MCF 10A (cell line): ENCODE data around the gene SLC22A7. TPM values are rescaled to one million over a fixed set of nuclear protein-coding genes. Genes with fewer than 3 reads are reported as not detected.

Experiments used
- BruUV-seq: library from RNA; stranded (reverse); fragments of 400-500 nt; replicated peaks from 2 replicates; lab custom pipeline; 2021; lab: Mats Ljungman, UMichigan
- CTCF ChIA-PET: fragments of 300-600 bp; sonication (Branson Sonifier 250); formaldehyde crosslinking; extraction: SDS; loops from one replicate; lab custom pipeline; 2021; ENCODE audit warnings: antibody characterized with exemption, inconsistent platforms; lab: Yijun Ruan, JAX
- POLR2A ChIA-PET: fragments of 300-600, 350-650 bp; sonication (Branson Sonifier 250); formaldehyde crosslinking; extraction: SDS; loops from one replicate; lab custom pipeline; 2020; ENCODE audit warnings: antibody characterized with exemption, inconsistent platforms; lab: Yijun Ruan, JAX
- DNase-seq: peaks from one replicate; pipeline ENCODE4 v3.0.0-alpha.2; 2018; ENCODE audit not compliant: unreplicated experiment
- H3K27ac Mint-ChIP-seq: one replicate; pipeline ENCODE4 v1.8.0; 2022; ENCODE audit warnings: mild to moderate bottlenecking, low read depth, mixed read lengths; ENCODE audit not compliant: unreplicated experiment
- H3K27me3 Mint-ChIP-seq: one replicate; pipeline ENCODE4 v1.8.0; 2022; ENCODE audit warnings: mixed read lengths; ENCODE audit not compliant: insufficient read depth, unreplicated experiment
- H3K36me3 Mint-ChIP-seq: one replicate; pipeline ENCODE4 v1.8.0; 2022; ENCODE audit warnings: mild to moderate bottlenecking, moderate library complexity, mixed read lengths; ENCODE audit not compliant: insufficient read depth, unreplicated experiment
- H3K4me1 Mint-ChIP-seq: one replicate; pipeline ENCODE4 v1.8.0; 2022; ENCODE audit warnings: mixed read lengths; ENCODE audit not compliant: insufficient read depth, unreplicated experiment
- H3K4me3 Mint-ChIP-seq: one replicate; pipeline ENCODE4 v1.8.0; 2022; ENCODE audit warnings: mild to moderate bottlenecking, moderate library complexity, mixed read lengths; ENCODE audit not compliant: unreplicated experiment
- H3K9me3 Mint-ChIP-seq: one replicate; pipeline ENCODE4 v1.8.0; 2022; ENCODE audit warnings: mixed read lengths; ENCODE audit not compliant: unreplicated experiment
- intact Hi-C: fragments of 100-400 bp; cut with micrococcal nuclease; formaldehyde crosslinking; loops from 2 replicates; pipeline ENCODE4 v1.14.1; 2022
- total RNA-seq: library from RNA; stranded (reverse); gene quantifications from 2 replicates; pipeline ENCODE4 v1.2.3, GENCODE V29; 2022
- TF ChIP-seq, protein P1 (sequence below): fragments of 200-600 bp; IDR thresholded peaks from one replicate; pipeline ENCODE4 v1.8.0; 2022; ENCODE audit warnings: antibody characterized with exemption, mild to moderate bottlenecking; ENCODE audit not compliant: unreplicated experiment

Gene SLC22A7
- total RNA-seq, 1 experiment from 2014 or later = not detected

DNA sequence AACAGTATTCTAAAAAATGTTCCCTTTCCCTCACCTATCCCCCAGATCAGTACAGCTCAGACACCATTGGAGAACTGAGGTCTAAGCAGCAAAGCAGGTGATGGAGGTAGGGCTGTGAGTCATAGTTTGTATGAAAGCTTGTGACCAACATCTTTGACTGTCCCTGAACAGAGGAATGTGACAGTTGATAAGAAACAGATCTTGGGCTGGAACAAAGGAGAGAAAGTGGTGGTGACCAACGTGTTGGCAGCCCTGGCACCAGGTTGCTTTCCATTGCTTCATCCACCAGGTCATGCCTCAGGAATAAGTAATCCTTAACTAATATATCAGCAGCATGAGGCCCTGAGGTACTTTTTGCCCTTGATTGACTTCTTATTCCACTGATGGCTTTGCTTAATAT lies 30.5 kb downstream of the SLC22A7 start:
- ChIA-PET POLR2A (interaction anchor here (0.7 kb wide), 1 partner anchor 15 kb away, joined by 3 read pairs; no protein-coding TSS in a partner anchor), CTCF (interaction anchor here (1.4 kb wide), 1 partner anchor 10 kb away, joined by 7 read pairs; no protein-coding TSS in a partner anchor)
- DNase-seq = no peak
- Mint-ChIP-seq H3K36me3 (peaks cover 6% of the 10 kb centered on the region), H3K4me3 (no peak overlapping the region), H3K9me3 (no peaks in the 10 kb centered on the region), H3K27ac (no peak overlapping the region), H3K4me1 (no peaks in the 10 kb centered on the region), H3K27me3 (no peaks in the 10 kb centered on the region)
- intact Hi-C loops = no loop called here
- no TSS peak for BruUV-seq
- TF ChIP-seq, protein P1, sequence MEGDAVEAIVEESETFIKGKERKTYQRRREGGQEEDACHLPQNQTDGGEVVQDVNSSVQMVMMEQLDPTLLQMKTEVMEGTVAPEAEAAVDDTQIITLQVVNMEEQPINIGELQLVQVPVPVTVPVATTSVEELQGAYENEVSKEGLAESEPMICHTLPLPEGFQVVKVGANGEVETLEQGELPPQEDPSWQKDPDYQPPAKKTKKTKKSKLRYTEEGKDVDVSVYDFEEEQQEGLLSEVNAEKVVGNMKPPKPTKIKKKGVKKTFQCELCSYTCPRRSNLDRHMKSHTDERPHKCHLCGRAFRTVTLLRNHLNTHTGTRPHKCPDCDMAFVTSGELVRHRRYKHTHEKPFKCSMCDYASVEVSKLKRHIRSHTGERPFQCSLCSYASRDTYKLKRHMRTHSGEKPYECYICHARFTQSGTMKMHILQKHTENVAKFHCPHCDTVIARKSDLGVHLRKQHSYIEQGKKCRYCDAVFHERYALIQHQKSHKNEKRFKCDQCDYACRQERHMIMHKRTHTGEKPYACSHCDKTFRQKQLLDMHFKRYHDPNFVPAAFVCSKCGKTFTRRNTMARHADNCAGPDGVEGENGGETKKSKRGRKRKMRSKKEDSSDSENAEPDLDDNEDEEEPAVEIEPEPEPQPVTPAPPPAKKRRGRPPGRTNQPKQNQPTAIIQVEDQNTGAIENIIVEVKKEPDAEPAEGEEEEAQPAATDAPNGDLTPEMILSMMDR = no peak

DNA sequence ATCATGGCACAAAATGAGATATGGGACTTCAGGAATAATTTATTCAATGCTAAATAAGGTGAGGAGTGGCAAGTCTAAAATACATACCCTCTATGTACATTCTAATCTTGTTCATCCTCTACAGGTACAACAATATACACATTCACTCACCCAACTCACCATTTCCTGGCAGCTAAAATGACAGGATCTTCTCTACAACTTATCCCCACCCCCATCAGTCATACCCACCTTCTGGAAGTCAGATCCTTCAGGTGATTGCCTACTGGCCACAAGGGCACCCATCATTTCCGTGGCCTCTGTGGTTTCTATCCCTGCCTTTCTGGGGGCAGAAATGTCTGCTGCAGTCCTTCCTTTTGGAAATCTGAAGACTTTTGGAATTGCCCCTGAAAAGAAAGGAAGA lies 33.4 kb downstream of the SLC22A7 start:
- intact Hi-C loops = no loop called here
- H3K27me3 Mint-ChIP-seq = no peaks in the 10 kb centered on the region

DNA sequence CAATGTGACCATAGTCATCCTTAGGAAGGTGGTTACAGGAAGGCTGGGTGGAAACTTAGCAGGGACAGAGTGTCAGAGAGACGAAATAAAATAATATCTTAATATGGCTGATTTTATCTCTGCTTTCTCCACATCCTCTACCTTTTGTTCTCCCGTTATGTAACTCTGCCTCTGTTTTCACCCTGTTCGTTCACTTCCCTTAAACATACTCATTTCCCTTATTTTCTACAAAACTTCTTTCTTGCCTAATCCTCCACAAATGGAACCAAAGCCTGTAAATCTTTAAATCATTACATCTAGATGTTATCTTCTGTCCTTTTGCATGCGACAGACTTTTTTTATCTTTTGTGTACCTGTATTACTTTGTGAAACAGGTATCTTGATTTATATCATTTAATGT lies 33.8 kb downstream of the SLC22A7 start:
- no peak overlapping the region for H3K4me3 Mint-ChIP-seq
- intact Hi-C loops = no loop called here
- no TSS peak for BruUV-seq

More for the DNA sequence above, 33.4 kb downstream of the SLC22A7 start:
- H3K27ac Mint-ChIP-seq = no peak overlapping the region
- TF ChIP-seq, protein P1 = no peak
- CTCF ChIA-PET = no interaction called here
- no TSS peak for BruUV-seq
- H3K9me3 Mint-ChIP-seq = no peaks in the 10 kb centered on the region
- no peaks in the 10 kb centered on the region for H3K4me1 Mint-ChIP-seq
- no peak overlapping the region for H3K4me3 Mint-ChIP-seq
- no peak for DNase-seq
- POLR2A ChIA-PET = no interaction called here
- peaks cover 13% of the 10 kb centered on the region for H3K36me3 Mint-ChIP-seq

GRCh38 chr6:43334466-43335095 lies 36.5 kb downstream of the SLC22A7 start:
- intact Hi-C loops = loop anchor here (1.0 kb wide), 3 partner anchors 71 to 433 kb away; partner anchors contain the start of gene SRF
- no peaks in the 10 kb centered on the region for H3K4me1 Mint-ChIP-seq
- H3K9me3 Mint-ChIP-seq = no peaks in the 10 kb centered on the region
- H3K27me3 Mint-ChIP-seq = no peaks in the 10 kb centered on the region
- POLR2A ChIA-PET = interaction anchor here (0.6 to 2.7 kb wide), 7 partner anchors 10 to 182 kb away, joined by 3 to 8 read pairs (median 3); partner anchors contain the start of genes YIPF3 and ZNF318
- peaks cover 17% of the 10 kb centered on the region for H3K36me3 Mint-ChIP-seq
- peak; percentile 72 for DNase-seq
- CTCF ChIA-PET = interaction anchor here (0.5 to 2.2 kb wide), 27 partner anchors 9 to 434 kb away, joined by 3 to 13 read pairs (median 4); partner anchors contain the start of genes CRIP3 and CUL7
- no peak overlapping the region for H3K27ac Mint-ChIP-seq
- H3K4me3 Mint-ChIP-seq = no peak overlapping the region
- TF ChIP-seq, protein P1 = peak; percentile 44
- no TSS peak for BruUV-seq

More for the DNA sequence above, 33.8 kb downstream of the SLC22A7 start:
- no peak for DNase-seq
- Mint-ChIP-seq H3K27ac (no peak overlapping the region), H3K27me3 (no peaks in the 10 kb centered on the region), H3K4me1 (no peaks in the 10 kb centered on the region), H3K36me3 (peaks cover 12% of the 10 kb centered on the region), H3K9me3 (no peaks in the 10 kb centered on the region)
- TF ChIP-seq, protein P1 = no peak
- CTCF ChIA-PET = no interaction called here
- POLR2A ChIA-PET = no interaction called here
